Measurements from ENCODE around the gene ZNF451. TPM values are rescaled to one million over a fixed set of nuclear protein-coding genes. Genes with fewer than 3 reads are reported as not detected.
"Not testable (repeated sequence)": the region's sequence is repeated elsewhere in the genome, so short reads cannot be mapped to it uniquely, and the experiment has no call there.

The ZNF451 gene
- total and polyA plus RNA-seq, 5 donors from 2014 or later = 28.2 to 148 (median 32.6) TPM

DNA sequence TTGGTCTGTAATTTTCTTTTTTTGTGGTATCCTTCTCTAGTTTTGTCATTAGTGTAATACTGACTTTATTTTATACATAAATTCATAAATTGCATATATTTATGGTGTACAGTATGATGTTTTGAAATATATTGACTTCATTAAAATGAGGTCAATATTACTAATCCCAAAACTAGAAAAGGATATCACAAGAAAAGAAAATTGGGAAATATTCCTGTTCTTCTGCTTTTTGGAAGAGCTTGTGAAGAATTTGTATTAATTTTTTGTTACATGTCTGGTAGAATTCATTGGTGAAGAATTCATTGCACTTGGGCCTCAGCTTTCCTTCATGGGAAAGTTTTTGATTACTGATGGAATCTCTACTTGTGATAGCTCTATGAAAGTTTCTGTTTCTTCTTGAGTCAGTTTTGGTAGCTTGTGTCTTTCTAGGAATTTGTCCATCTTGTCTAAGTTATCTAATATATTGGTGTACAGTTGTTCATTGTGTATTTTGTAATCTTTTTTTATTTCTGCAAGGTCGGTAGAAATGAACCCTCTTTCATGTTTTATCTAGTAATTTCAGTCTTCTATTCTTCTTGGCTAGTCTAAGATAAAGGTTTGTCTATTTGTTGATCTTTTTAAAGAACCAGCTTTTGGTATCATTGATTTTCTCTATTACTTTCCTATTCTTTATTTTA is 11.3 kb upstream of the ZNF451 start:
- H3K27ac ChIP-seq (ENCODE audit: insufficient read depth, low read length, poor library complexity, severe bottlenecking) = no peak overlapping the region
- H3K4me1 ChIP-seq (ENCODE audit: control insufficient read depth, insufficient read depth, low read length, poor library complexity, severe bottlenecking) = no peaks in the 10 kb centered on the region
- no peaks in the 10 kb centered on the region for H3K36me3 ChIP-seq (ENCODE audit: control insufficient read depth, insufficient read depth, low read length)
- no peaks in the 10 kb centered on the region for H3K27me3 ChIP-seq (ENCODE audit: control insufficient read depth, insufficient read depth, low read length)
- DNase-seq (no peak), ATAC-seq (ENCODE audit: low read depth in 2 of 2) (no peak)
- Mint-ChIP-seq H3K27ac (no peak overlapping the region), H3K36me3 (peaks cover 13% of the 10 kb centered on the region), H3K4me1 (peaks cover 0 to 7% (median 0%) of the 10 kb centered on the region in 4 donors), H3K4me3 (no peak overlapping the region), H3K27me3 (no peaks in the 10 kb centered on the region), H3K9me3 (peaks cover 0 to 8% (median 1%) of the 10 kb centered on the region in 7 donors)
- peaks cover 2 to 3% of the 10 kb centered on the region in 2 experiments for H3K9me3 ChIP-seq (ENCODE audit: control insufficient read depth in 2 of 2, low read length in 2 of 2)
- no peak overlapping the region for H3K4me3 ChIP-seq (ENCODE audit: low read depth, low read length)

DNA sequence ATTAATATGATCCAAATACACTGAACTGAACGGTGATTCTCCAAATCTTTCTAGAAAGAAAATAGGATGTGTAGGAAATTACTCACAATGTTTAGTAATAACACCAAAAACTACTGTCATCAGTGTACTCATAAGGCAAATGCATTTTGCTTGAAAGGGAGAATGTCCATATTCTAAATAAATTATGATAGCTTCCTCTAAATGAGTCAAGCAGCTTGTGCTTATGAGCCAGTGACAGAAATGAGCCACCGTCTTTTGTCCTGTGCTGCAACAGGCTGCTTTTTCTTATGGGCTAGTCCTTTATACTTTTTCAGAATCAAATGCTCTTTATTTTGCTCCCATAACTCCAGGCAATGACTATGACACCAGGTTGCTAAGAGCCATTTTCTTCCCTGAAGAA is 4.5 kb upstream of the ZNF451 start:
- peaks cover 4 to 12% (median 7%) of the 10 kb centered on the region in 4 donors for H3K4me1 Mint-ChIP-seq
- no peaks in the 10 kb centered on the region for H3K36me3 ChIP-seq (ENCODE audit: control insufficient read depth, insufficient read depth, low read length)
- peaks cover 0 to 2% (median 1%) of the 10 kb centered on the region in 7 donors for H3K9me3 Mint-ChIP-seq
- ATAC-seq (ENCODE audit: low read depth in 2 of 2) (no peak), DNase-seq (no peak)
- H3K4me3 Mint-ChIP-seq = no peak overlapping the region
- no peaks in the 10 kb centered on the region for H3K9me3 ChIP-seq (ENCODE audit: control insufficient read depth in 2 of 2, low read length in 2 of 2)
- H3K27ac Mint-ChIP-seq = no peak overlapping the region
- H3K27me3 Mint-ChIP-seq = no peaks in the 10 kb centered on the region
- no peak overlapping the region for H3K27ac ChIP-seq (ENCODE audit: insufficient read depth, low read length, poor library complexity, severe bottlenecking)
- peaks cover 3% of the 10 kb centered on the region for H3K36me3 Mint-ChIP-seq
- H3K27me3 ChIP-seq (ENCODE audit: control insufficient read depth, insufficient read depth, low read length) = no peaks in the 10 kb centered on the region
- peaks cover 7% of the 10 kb centered on the region for H3K4me1 ChIP-seq (ENCODE audit: control insufficient read depth, insufficient read depth, low read length, poor library complexity, severe bottlenecking)
- no peak overlapping the region for H3K4me3 ChIP-seq (ENCODE audit: low read depth, low read length)

DNA sequence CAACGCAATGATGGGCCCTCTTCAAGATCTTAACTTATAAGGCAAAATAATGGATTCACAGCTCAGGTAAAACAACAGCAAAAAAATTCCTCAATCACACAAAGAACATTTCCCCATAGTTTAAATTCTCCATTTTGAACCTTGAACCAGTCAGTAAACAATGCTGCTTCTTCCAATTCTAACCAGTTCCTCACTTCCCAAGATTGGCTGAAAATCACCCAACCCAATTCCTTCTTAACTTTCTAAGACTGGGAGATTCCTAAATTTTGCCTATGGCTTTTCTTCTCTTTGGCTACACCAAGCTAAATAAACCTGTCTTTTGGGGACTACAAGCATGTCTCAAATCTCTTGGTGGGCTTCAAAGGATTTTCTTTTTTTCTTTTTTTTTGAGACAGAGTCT is 3.1 kb upstream of the ZNF451 start:
- Mint-ChIP-seq H3K27me3 (no peaks in the 10 kb centered on the region), H3K36me3 (peaks cover 3% of the 10 kb centered on the region), H3K4me3 (peak overlapping the region in 1 of 4 donors; percentile 10), H3K4me1 (peaks cover 9 to 20% (median 11%) of the 10 kb centered on the region in 4 donors), H3K9me3 (peaks cover 0 to 2% (median 0%) of the 10 kb centered on the region in 7 donors), H3K27ac (peak overlapping the region in 1 of 3 donors; percentile 20)
- ATAC-seq (ENCODE audit: low read depth in 2 of 2) (no peak), DNase-seq (no peak)
- Histone ChIP-seq H3K4me1 (ENCODE audit: control insufficient read depth, insufficient read depth, low read length, poor library complexity, severe bottlenecking) (peaks cover 12% of the 10 kb centered on the region), H3K27me3 (ENCODE audit: control insufficient read depth, insufficient read depth, low read length) (no peaks in the 10 kb centered on the region), H3K4me3 (ENCODE audit: low read depth, low read length) (no peak overlapping the region), H3K36me3 (ENCODE audit: control insufficient read depth, insufficient read depth, low read length) (no peaks in the 10 kb centered on the region), H3K9me3 (ENCODE audit: control insufficient read depth in 2 of 2, low read length in 2 of 2) (no peaks in the 10 kb centered on the region), H3K27ac (ENCODE audit: insufficient read depth, low read length, poor library complexity, severe bottlenecking) (no peak overlapping the region)

DNA sequence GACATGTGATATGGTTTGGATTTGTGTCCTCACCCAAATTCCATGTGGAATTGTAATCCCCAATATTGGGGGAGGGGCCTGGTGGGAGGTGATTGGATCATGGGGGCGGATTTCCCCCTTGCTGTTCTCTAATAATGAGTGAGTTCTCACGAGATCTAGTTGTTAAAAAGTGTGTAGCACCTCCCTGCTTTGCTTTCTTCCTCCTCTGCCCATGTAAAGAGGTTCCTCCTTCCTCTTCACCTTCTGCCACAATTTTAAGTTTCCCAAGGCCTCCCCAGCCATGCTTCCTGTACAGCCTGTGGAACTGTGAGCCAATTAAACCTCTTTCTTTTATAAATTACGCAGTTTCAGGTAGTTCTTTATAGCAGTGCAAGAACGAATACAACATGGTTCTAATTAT is 2.1 kb upstream of the ZNF451 start:
- Mint-ChIP-seq H3K27me3 (no peaks in the 10 kb centered on the region), H3K27ac (no peak overlapping the region), H3K9me3 (peaks cover 0 to 2% (median 0%) of the 10 kb centered on the region in 7 donors), H3K4me3 (no peak overlapping the region), H3K4me1 (peaks cover 16 to 31% (median 20%) of the 10 kb centered on the region in 4 donors), H3K36me3 (peaks cover 3% of the 10 kb centered on the region)
- Histone ChIP-seq H3K27me3 (ENCODE audit: control insufficient read depth, insufficient read depth, low read length) (no peaks in the 10 kb centered on the region), H3K9me3 (ENCODE audit: control insufficient read depth in 2 of 2, low read length in 2 of 2) (no peaks in the 10 kb centered on the region), H3K27ac (ENCODE audit: insufficient read depth, low read length, poor library complexity, severe bottlenecking) (no peak overlapping the region), H3K36me3 (ENCODE audit: control insufficient read depth, insufficient read depth, low read length) (peaks cover 3% of the 10 kb centered on the region), H3K4me3 (ENCODE audit: low read depth, low read length) (no peak overlapping the region), H3K4me1 (ENCODE audit: control insufficient read depth, insufficient read depth, low read length, poor library complexity, severe bottlenecking) (peaks cover 23% of the 10 kb centered on the region)
- no peak for DNase-seq
- no peak for ATAC-seq (ENCODE audit: low read depth in 2 of 2)

DNA sequence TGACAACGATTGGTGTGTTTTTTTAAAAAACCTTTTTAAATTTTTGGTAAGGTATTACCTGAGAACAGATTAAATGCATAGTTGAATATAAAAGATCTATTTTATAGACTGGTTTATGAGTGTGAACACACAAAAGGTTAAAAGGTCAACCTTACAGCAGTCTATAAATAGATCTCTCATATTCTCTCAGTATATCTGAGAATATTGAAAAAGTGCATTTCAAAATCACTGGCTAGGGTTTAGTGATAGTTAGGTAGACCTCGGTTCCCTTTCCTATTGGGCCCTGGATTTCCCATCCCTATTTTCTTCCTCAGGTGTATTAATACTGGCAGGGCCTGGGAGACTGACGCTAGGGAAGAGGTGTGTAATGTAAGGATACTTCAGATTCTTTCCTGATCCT is 723 bp upstream of the ZNF451 start:
- ATAC-seq (ENCODE audit: low read depth in 2 of 2) (no peak), DNase-seq (no peak)
- Mint-ChIP-seq H3K36me3 (peaks cover 9% of the 10 kb centered on the region), H3K9me3 (peaks cover 0 to 2% (median 0%) of the 10 kb centered on the region in 7 donors), H3K4me1 (peaks cover 24 to 41% (median 30%) of the 10 kb centered on the region in 4 donors), H3K27me3 (no peaks in the 10 kb centered on the region), H3K27ac (peak overlapping the region in 2 of 3 donors; percentile 89 to 92), H3K4me3 (peak overlapping the region; percentile 88 to 96 (median 90))
- Histone ChIP-seq H3K27ac (ENCODE audit: insufficient read depth, low read length, poor library complexity, severe bottlenecking) (peak overlapping the region; percentile 76), H3K9me3 (ENCODE audit: control insufficient read depth in 2 of 2, low read length in 2 of 2) (no peaks in the 10 kb centered on the region), H3K4me1 (ENCODE audit: control insufficient read depth, insufficient read depth, low read length, poor library complexity, severe bottlenecking) (peaks cover 33% of the 10 kb centered on the region), H3K27me3 (ENCODE audit: control insufficient read depth, insufficient read depth, low read length) (no peaks in the 10 kb centered on the region), H3K4me3 (ENCODE audit: low read depth, low read length) (peak overlapping the region; percentile 92), H3K36me3 (ENCODE audit: control insufficient read depth, insufficient read depth, low read length) (peaks cover 6% of the 10 kb centered on the region)

DNA sequence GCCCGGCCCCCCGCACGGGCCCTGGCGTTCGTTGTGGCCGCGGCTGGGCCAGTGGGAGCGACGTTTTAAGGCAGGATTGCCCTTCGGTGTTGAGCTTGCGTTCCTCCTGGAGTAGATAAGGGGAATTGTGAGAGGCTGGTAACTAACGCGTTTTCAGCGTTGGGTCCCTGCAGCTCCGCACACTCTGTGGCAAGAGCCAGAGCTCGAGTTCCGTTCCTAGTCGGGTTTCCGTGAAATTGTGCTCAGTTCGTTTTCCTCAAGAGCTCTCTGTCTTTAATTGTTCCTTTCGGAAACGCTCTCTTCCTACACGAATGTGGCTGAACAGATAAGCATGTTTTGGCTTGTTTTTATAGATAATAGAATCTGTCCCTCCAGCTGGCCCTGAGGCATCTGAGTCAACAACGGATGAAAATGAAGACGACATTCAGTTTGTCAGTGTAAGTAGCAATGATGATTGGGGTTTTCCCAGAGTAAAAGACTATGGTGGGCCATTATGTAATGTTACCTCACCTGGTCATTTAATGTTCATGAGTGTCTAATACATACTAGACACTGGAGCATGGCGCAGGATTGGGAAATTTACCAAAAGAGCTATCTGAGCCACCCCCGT is 575 bp downstream of the ZNF451 start:
- Mint-ChIP-seq H3K27ac (peak overlapping the region in 1 of 3 donors; percentile 92), H3K4me3 (peak overlapping the region; percentile 88 to 96 (median 90)), H3K4me1 (peaks cover 26 to 42% (median 35%) of the 10 kb centered on the region in 4 donors)
- peak overlapping the region; percentile 76 for H3K27ac ChIP-seq (ENCODE audit: insufficient read depth, low read length, poor library complexity, severe bottlenecking)
- H3K36me3 ChIP-seq (ENCODE audit: control insufficient read depth, insufficient read depth, low read length); H3K36me3 Mint-ChIP-seq; H3K9me3 Mint-ChIP-seq; DNase-seq; H3K4me3 ChIP-seq (ENCODE audit: low read depth, low read length); H3K27me3 ChIP-seq (ENCODE audit: control insufficient read depth, insufficient read depth, low read length); H3K9me3 ChIP-seq (ENCODE audit: control insufficient read depth in 2 of 2, low read length in 2 of 2); H3K27me3 Mint-ChIP-seq: not testable (repeated sequence)
- peaks cover 36% of the 10 kb centered on the region for H3K4me1 ChIP-seq (ENCODE audit: control insufficient read depth, insufficient read depth, low read length, poor library complexity, severe bottlenecking)
- ATAC-seq (ENCODE audit: low read depth in 2 of 2) = peak in 1 of 2 donors; percentile 2

DNA sequence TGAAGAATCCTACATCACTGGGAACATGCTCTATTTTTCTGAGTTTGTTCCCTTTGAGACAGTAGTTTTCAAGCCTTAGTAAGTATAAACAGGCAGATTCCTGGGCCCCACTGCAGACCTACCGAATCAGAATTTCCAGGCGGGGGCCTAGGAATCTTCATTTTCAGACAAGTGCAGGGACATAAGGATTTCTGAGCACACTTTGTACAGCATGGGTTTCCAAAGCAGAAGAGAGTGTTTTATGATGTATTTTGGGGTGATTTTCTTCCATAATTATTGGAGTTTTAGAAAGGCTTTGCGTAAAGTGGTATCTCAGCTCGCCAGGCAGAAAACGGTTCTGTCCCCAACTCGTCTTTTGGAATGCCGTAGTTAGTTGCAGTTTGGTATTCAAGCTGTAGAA is 1.4 kb downstream of the ZNF451 start:
- Mint-ChIP-seq H3K4me1 (peaks cover 26 to 50% (median 35%) of the 10 kb centered on the region in 4 donors), H3K27ac (peak overlapping the region in 2 of 3 donors; percentile 69 to 75), H3K4me3 (peak overlapping the region; percentile 65 to 91 (median 76))
- Histone ChIP-seq H3K4me1 (ENCODE audit: control insufficient read depth, insufficient read depth, low read length, poor library complexity, severe bottlenecking) (peaks cover 36% of the 10 kb centered on the region), H3K27ac (ENCODE audit: insufficient read depth, low read length, poor library complexity, severe bottlenecking) (peak overlapping the region; percentile 33), H3K4me3 (ENCODE audit: low read depth, low read length) (peak overlapping the region; percentile 61)
- ATAC-seq (ENCODE audit: low read depth in 2 of 2); H3K36me3 ChIP-seq (ENCODE audit: control insufficient read depth, insufficient read depth, low read length); H3K27me3 ChIP-seq (ENCODE audit: control insufficient read depth, insufficient read depth, low read length); H3K9me3 ChIP-seq (ENCODE audit: control insufficient read depth in 2 of 2, low read length in 2 of 2); H3K27me3 Mint-ChIP-seq; H3K36me3 Mint-ChIP-seq; H3K9me3 Mint-ChIP-seq; DNase-seq: not testable (repeated sequence)
